Measurements from ENCODE around the gene MRPL34.

DNA sequence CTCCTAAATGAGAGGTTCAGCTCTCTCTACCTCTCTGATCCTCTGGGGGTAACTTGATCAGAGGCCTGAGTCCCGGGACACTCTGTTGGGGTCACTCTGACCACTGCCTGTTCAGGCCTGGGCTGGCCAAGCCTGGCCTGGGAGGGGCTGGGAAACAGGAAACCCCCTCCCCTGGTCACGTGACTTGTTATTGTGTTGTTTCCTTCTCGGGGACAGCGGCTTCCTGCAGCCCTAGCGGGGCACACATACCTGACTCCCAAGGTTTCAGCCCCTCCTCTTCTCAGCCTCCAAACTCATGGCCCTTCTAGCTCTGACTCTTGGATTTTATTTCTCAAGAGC lies 41.1 kb upstream of the MRPL34 start, which contains the start of gene USHBP1:
- TF ChIP-seq POLR2A (IDR thresholded peaks at IDR 0.05) = no peak
- TF ChIP-seq CTCF (IDR thresholded peaks at IDR 0.05) = no peak

All from esophagus squamous epithelium (tissue), 4 donors.